CD4-positive, alpha-beta T cell treated with Interleukin-17A for 1 hour (primary cell): ENCODE measurements around the gene FLRT2.

ENCODE experiments used
- DNase-seq: peaks from one replicate; pipeline ENCODE4 v3.0.0-alpha.2; 2020

Gene FLRT2, protein sequence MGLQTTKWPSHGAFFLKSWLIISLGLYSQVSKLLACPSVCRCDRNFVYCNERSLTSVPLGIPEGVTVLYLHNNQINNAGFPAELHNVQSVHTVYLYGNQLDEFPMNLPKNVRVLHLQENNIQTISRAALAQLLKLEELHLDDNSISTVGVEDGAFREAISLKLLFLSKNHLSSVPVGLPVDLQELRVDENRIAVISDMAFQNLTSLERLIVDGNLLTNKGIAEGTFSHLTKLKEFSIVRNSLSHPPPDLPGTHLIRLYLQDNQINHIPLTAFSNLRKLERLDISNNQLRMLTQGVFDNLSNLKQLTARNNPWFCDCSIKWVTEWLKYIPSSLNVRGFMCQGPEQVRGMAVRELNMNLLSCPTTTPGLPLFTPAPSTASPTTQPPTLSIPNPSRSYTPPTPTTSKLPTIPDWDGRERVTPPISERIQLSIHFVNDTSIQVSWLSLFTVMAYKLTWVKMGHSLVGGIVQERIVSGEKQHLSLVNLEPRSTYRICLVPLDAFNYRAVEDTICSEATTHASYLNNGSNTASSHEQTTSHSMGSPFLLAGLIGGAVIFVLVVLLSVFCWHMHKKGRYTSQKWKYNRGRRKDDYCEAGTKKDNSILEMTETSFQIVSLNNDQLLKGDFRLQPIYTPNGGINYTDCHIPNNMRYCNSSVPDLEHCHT

DNA sequence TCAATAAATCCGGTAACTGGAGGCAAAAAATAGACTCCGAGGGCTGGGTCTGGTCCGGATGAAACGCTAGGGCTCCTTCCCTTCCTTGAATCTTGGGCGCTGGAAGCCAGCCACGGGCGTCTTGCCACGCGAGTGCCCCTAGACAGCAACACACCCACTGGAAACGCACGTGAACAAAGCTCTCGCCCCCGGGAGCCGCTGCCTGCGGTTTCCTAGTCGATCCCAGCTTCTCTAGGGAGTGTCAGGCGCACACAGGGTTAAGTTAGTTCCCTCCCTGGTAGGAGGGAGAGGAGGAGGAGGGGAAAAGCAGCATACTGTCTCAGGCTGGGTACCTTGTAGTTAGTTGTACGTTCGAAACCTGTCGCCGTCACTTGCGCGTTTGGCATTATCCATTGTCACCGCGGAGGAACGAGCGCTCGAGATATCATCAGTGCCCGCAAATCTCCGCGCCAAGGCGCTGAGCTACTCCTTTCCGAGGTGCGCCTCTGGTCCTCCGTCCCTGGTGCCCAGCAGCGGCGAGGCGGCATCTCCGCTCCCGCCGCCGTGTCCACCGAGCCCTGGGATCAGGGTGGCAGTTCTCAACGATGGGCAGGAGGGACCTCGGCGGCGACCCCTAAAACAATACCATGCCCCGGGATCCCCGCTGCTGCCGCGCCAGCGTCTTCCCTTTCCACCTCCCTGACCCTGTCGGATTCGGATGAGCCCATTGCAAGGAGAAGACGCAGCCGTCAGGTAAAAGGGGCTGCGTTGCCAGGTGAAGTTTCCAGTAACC lies at the start of gene FLRT2:
Gene FLRT2 (plus strand): TSS at position 342 of the 772 bp plus-strand sequence. CDS start 91,371 bp downstream, outside the sequence.
- no peak for DNase-seq

DNA sequence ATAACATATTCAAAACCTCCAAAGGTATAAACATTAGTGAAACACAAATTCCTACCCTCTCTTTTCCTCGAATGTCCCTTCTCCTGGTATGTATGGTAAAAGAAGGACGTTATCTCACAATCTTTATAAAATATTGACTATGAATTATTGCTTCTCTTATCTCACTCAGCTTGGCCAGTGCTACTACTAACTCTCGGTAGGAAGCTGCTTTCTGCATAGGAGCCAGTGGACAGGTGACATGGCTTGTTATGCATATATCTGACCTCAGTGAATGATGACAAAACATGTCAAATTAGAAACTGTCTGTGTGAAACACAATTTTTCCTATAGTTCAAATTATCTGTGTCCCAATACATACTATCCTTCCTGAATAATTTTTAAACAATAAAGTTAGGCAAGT lies 48.5 kb upstream of the FLRT2 start:
- no peak for DNase-seq

DNA sequence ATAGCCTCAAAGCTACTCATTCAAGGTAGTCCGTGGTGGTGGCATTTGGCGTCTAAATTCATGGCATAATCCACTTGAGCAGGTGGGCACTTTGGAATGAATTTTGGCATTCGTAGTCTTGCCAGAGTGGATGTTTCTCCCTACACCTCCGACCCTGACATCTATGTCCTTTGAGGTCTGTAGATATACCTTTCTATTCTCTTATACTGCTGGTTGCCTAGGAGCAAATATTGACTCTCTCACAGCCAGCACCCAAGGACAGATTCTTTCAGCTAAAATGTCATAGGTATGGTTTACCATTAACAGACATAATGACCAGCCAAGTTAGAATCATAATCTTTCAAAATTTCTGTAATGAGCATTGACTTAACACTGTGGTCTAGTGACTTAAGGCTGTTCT lies 47.4 kb upstream of the FLRT2 start:
- no peak for DNase-seq

DNA sequence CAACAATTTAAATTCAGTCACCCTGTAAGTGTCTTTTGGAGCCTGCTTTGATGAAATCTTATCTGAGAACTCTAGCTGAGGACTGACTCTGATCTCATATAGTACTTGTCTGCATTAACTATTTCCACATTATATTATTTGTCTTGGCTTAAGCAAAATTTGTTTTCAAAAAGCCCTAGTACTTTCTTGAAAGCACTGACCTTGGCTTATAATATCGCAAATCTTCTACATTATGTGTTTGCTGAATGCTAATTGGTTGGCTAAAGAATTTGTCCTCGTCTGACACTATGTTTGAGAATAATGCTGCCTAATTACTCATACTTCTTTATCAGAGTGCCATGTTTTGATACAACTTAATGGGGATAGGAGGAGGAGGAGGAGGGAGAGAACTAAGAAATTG lies 46.9 kb upstream of the FLRT2 start:
- no peak for DNase-seq

DNA sequence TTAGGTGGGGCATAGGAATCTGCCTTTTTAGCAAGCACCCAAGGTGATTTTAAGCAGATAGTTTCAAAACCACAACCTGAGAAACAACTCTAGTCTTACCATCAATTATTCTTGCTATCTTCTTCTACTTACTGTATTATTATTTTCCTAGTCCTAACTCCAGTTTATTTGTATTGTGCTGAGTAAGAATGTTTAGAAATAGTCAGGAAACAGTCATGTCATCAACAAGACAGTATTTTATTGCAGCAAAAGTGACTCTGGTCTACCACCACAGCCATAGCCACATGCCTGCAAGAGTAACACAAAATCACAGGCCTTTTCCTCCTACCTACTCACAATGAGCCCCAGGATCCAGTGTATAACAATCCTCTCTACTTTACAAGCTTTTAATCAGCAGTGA lies 46.3 kb upstream of the FLRT2 start:
- DNase-seq = no peak

DNA sequence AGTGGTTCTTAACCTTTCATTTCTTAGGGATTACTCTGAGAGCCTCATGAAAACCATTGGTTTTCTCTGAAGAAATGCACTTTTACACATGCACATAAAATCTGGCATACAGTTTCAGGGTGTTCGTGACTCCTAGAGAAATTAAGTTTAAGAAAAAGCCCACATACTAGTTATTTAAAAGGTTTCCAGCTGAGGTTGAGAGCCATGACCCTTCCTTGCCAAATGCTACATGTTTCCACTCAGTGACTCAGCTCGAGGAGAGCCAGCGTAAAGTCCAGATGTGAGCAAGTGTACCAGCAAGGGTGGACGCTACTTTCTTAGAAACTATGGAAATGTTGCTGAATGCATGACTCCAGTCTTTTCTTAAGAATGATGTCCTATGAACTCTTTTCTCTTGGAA lies 42.7 kb upstream of the FLRT2 start:
- no peak for DNase-seq

DNA sequence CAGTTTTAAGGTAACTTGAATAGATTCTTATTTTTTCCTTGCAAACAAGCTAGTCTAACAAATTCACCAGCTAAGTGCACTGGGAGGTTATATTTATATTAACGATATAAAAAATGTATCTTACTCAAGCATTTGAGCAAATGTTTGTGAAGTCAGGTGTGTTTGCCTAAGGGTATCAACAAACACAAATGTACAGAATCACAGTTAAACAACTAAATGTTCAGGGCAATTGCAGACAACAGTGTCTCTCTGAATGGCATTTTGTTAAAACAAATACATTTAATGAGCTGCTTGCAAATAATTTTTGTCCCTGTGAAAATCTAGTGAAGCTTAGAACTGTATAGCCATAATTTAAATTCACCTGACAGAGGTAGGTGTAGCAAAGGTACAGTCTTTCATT lies 28.2 kb upstream of the FLRT2 start:
- no peak for DNase-seq

DNA sequence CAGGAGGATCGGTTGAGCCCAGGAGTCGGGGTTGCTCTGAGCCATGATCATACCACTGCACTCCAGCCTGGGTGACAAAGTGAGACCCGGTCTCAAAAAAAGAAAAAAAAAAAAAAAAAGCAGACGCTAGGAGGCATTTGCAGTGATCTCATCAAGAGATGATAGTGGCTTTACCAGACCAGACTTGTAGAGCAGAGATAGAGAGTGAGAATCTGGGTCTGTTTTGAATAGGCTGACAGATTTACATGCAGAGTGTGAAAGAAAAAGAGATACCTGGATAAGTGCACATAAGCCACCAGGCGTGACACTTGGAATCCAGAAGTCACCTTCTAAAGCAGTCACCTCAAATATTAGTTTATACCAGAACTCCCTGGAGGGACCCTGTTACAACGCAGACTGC lies 21.1 kb upstream of the FLRT2 start:
- DNase-seq = no peak

DNA sequence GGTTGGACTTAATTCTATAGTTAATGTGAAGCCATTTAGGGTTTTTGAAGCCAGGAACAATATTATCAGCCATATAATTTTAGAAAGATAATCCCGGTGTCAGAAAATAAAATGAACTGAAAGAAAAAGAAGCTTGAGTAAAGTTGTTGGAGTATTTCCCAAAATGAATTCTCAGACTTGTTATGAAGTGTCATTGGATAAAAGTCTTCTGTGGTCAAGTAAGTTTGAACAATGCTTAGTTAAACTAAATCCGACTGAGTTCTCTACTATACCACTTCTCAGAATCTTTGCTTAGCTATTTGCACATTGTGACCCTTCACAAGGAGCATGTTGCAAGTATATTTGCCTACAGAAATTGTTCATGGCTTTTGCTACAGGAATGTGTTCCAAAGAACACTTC lies 17.5 kb upstream of the FLRT2 start:
- no peak for DNase-seq

DNA sequence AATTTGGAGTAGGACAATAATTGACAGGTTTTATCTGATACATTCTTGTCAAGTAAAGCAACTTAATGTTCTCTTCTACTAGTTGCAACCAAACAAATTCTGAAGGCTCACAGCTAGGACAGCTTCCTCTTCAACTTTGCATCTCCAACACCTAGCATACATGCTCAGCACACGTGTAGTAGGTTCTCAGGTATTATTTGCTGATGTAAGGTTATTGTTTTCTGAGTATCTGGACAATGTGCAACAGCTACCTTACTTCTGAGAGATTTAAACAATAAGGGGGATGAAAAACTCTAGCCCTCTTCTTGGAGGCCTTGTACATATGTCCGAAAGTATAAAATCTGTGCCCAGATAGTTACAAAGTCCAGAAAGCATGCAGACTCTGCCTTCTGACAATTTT lies 15.5 kb upstream of the FLRT2 start:
- no peak for DNase-seq

DNA sequence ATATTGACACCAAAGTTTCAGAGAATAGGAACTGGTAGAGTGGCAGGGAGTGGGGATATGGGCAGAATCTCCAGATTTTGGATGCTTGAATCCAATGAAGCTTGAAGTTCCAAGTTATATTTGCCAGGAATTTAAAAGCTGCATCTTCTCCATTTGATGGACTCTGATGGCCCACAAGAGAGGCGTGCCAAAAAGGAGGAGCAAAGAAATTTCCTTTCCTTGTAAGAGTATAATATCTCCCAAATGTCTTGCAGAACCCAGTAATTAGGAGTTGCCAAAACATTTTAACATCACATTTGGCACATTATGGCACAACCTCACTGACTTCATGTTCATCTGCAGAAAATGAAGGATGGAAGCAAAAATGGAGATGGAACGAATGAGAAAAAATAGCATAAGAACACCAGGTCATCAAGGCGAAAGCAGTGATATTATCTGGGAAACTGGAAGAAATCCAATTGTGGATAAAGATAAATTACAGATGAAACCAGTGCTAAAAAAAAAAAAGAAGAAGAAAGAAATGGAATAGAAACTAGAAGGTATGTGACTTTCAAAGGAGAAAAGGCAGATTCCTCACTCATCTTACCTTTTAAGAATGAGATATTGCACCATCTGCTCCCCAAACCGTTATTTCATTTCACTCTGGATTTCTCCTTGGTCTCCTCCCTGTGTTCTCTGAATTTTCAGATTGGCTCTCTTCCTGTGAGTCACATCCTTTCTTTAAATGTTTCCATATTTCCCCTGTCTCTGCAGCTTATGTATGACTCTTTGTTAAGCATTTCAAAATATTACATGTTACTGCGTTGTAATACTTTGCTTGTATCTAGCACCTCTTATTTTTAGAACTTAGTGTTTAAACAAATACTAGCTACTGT lies 13.5 kb upstream of the FLRT2 start:
- DNase-seq = no peak

DNA sequence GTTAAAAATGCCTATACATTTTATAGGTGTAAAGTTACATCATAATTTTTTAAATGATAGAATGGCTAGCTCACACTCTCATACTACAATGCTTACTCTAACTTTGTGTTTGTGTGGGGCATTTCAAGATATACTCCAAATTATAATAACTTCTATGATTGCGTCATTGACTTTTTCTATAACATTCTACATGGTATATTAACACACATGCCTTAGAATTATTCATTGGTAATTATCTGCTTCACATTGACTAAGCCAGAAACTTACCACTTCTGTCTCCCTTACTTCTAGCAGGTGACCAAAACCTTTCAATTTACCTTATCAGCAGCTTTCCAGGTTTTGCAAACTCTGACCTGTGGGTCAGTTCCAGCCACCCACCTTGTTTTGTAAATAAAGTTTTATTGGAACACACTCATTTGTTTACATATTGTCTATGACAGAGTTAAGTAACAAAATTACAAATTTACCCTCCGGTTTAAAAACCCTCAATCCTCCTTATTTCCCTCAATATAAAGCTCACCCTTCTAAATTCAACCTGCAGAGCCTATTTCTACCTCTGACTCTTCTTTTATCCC lies 12.7 kb upstream of the FLRT2 start:
- DNase-seq = no peak

DNA sequence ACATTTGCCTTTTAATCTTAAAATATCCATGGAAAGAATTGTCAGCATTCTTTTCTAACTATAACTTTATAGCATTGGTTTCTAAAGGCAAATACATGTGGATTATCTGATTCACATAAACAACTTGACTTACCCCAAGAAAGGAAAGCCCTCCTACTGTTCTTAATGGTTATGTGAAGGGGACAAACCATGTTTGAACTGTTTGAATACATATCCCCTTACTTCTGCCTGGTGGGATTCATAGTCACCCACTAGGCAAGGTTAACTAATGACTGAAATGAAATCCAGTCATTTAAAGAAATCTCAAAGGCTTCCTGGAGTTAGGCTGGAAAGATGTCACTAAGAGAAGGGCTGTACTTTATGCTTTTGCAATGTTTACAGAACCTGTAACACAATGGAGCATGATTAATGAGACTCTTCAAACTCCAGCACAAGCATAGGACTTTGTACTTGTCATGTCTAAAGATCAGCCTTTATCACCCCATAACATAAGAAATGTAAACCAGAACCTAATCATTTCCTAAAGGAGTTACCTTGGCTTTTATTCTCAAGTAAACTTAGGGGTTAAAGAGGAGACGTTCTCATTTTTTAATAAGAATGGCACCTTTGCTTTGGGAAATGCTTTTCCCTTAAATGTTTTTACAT lies 10.2 kb upstream of the FLRT2 start:
- DNase-seq = no peak

DNA sequence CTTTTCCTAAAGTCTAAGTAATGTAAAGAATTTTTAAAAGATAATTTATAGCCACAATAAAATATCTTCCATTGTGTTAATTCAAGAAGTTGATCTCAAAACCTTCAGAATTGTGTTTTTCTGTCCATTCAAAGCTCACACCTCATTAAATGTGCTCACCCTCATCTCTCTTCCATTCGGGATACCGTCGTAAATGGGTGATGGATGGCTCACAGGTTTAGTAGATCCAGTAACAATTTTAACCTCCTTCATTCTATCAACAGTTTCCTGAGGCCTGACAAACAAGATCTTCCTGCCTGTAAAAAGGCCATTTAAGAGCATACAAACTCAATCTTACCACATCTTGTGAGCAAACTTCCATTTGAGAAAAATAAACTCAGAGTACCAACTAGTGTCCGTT lies 9.4 kb upstream of the FLRT2 start:
- no peak for DNase-seq

DNA sequence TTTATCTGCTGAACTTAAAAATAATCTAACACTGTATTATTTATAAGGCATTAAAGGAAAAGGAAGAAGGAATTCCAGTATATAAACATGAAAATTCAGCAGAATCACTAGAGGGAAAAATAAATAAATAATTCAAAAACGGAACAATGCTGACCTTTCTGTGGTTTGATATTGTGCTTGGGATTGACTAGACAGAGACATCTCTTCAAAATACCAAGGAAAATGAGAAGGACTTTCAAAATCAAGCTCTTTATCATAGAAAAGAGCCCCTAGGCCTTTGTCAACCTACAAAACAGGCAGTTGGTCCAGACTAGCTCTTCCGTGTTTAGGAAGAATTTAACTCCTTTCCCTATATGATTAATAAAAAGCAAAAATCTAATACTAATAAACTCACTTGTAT lies 6.3 kb upstream of the FLRT2 start:
- no peak for DNase-seq

DNA sequence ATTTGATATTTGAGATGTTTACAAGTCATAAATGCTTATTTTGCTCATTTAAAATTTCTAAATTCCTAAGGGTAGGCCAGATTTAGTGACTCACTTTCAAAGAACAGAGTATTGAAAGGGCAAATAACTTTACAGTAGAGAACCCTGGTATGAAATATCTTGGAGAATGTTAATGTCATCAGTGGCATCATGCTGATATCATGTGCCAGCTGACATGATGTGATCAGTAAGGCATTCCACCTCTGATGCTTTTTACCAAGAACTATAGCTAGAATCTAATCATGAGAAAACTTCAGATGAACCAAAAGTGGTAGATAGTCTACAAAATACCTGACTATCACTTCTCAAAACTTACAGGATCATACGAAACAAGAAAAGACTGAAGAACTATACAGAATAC lies 2.9 kb upstream of the FLRT2 start:
- DNase-seq = no peak

DNA sequence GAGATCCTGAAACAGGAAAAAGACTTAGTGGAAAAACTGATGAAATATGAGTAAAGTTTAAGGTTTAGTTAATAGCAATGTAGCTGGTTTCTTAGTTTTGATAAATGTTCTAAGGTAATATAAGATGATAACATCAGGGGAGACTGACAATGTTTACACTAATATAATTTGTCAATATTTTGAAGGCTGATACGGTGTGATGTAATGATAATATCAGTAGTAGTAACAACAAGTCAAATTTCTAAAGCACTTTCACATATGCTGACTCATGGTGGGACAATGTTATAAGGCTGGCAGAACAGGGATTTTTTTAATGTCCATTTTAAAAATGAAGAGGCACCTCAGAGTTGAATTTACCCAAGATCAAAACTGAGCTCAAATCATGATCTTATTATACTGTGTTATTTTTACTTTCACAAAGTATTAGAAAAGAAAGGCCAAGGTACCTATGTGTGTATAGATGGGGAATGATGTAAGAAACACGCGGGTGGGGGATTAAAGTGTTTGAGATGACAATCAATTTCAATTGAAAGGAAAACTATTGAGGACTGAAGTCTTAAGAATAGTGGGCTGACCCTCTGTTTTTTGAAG lies 2.4 kb upstream of the FLRT2 start:
- DNase-seq = no peak

DNA sequence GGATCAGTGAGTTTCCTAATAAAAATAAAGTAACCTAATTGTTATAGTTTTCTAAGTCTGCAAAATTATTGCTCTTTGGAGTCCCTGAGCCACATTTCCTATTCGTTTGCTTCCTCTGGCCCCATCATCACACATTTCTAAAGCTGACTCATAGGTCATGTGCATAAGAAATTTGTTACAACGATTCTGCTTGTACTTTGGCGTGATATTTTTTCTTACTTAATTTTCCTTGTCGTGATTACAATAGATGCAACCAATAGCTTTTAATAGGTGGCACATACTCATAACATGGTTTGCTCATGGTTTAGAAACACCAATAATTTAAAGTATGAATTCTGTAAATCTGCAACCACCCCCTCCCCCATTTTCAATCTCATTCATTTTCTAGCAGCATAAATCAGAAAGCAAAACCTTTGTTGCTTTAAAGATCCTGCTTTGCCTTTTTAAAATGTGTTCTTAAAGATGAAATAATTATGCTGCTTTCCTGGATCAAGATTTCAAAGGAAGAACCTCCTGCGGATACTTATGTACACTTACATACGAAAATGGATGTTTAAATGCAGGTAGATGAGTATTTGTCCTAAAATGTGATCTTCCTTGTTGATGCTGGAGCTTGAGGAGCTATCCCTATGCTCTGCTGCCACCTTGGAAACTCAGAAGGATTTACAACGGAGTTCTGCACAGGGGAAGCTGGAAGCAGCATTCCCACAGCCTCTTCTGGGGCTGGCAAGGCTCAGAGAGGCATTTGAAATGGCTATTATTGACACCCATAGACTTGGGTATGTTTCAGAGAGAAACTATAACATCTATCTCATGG lies 1.7 kb upstream of the FLRT2 start:
- DNase-seq = no peak

DNA sequence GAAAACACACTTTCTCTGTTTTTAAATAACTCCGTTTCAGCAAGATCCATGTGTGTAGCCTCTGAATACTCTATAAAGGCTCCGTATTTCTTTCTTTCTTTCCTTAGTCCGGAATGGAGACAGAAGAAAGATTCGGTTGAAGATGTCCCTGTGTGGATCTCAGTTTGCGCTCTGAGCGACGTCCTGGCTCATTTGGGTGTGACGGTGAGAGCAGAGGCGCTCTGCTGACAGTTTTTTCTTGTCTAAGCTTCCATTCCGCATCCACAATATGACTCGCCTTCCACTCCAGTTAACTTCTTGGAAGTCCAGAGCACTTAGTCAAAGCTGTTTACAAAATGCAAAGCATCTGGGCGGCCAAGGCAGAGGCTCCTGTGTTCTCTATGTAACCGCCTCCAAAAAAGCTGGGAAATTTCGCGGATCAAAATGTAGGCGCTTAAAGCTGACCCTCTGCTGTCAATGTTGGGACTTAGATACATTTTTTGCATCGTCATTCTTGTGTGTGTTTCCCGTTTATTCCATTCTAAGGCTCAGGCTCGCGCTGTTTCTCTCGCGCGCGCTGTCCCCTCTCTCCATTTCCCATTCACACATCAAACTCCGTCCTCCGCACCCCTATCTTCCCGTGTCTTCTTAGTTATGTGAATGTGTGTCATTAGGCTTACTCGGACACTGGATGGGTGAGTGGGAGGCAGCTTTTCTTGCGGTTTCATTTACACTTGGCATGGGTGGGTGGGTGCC lies 880 bp upstream of the FLRT2 start:
- no peak for DNase-seq

DNA sequence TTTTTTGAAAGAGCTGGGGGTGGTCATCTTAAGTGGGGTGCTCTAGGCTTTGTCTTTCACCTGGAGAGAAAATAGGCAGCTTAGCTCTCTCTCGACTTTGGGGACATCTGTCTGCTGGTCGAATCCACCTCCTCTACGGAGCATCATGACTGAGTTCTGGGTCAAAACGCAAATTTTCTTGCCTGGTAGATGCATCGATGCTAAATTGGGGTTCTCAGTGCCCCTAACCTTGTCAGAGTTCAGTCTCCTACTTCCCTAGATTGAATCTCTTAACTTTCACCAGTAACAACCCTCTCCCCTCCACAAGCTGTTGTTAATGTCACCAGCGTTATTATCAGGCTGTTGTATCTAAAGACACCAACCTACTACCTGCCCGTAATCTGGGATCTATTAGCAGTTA lies 682 bp downstream of the FLRT2 start:
- no peak for DNase-seq
